Esophagus muscularis mucosa (tissue), 4 donors: ENCODE data around the gene ASB5. TPM values are rescaled to one million over a fixed set of nuclear protein-coding genes. Genes with fewer than 3 reads are reported as not detected.
A peak's percentile ranks its signal among the peaks of the same experiment; 100 is the strongest.

ENCODE experiments used
- DNase-seq: peaks from one replicate; pipeline ENCODE4 v3.0.0-alpha.2; 2017; ENCODE audit errors: extremely low spot score
- H3K27ac ChIP-seq, 4 donors: fragments of 200-600 bp; sonication (generic); replicated peaks in 1 of 4; 1 replicate in 3 of 4; 2 replicates in 1 of 4; pipeline ENCODE4 v1.5.1; 2016 to 2019; ENCODE audit warnings: mild to moderate bottlenecking in 1 of 4
- H3K27me3 ChIP-seq, 4 donors: fragments of 200-600 bp; sonication (generic); one replicate each; pipeline versions ENCODE4 v1.5.1 to v1.6.0; 2016 to 2019
- H3K36me3 ChIP-seq, 4 donors: fragments of 200-600 bp; sonication (generic); one replicate each; pipeline ENCODE4 v1.5.1; 2016 to 2019
- H3K4me1 ChIP-seq, 4 donors: fragments of 200-600 bp; sonication (generic); one replicate each; pipeline ENCODE4 v1.5.1; 2016 to 2019
- H3K4me3 ChIP-seq, 4 donors: fragments of 200-600 bp; sonication (generic); 1 replicate in 2 of 4; 2 replicates in 2 of 4; pipeline ENCODE4 v1.5.1; 2016 to 2019; ENCODE audit warnings: mild to moderate bottlenecking in 4 of 4, moderate library complexity in 1 of 4
- H3K9me3 ChIP-seq, 4 donors: fragments of 200-600 bp; sonication (generic); 1 replicate in 3 of 4; 2 replicates in 1 of 4; pipeline ENCODE4 v1.5.1; 2016 to 2019
- CTCF ChIP-seq, 3 experiments: fragments of 200-600 bp in 2 of 3; fragments of 450-650 bp in 1 of 3; sonication (generic) in 2 of 3; IDR thresholded peaks; one replicate each; pipeline ENCODE4 v1.5.1; 2017 to 2019; ENCODE audit warnings: antibody characterized with exemption in 3 of 3, mild to moderate bottlenecking in 2 of 3, moderate library complexity in 1 of 3
- EP300 ChIP-seq: sonication (generic); formaldehyde crosslinking; IDR thresholded peaks from one replicate; pipeline ENCODE4 v1.6.1; 2017; ENCODE audit warnings: antibody characterized with exemption
- POLR2A ChIP-seq: fragments of 450-650 bp; IDR thresholded peaks from one replicate; pipeline ENCODE4 v1.6.1; 2017; ENCODE audit warnings: antibody characterized with exemption, moderate library complexity, mild to moderate bottlenecking, low read depth
- POLR2AphosphoS5 ChIP-seq, 2 donors: sonication (generic); formaldehyde crosslinking; IDR thresholded peaks; one replicate each; pipeline ENCODE4 v1.6.1; 2017; ENCODE audit warnings: antibody characterized with exemption in 2 of 2
- WGBS: methylation state at CpG from one replicate; pipeline ENCODE4 v1.1.5; 2018; 5-methylcytosine and 5-hydroxymethylcytosine counted together
- intact Hi-C: fragments of 100-400 bp; cut with DNase I; formaldehyde crosslinking; loops from one replicate; pipeline ENCODE4 v1.15.1; 2023
- total RNA-seq, 4 donors: library from RNA; depleted of rRNA; stranded (reverse); fragments of >200 nt; gene quantifications; one replicate each; pipeline versions ENCODE4 v1.1.0 to v1.2.1, GENCODE V29; 2016

The ASB5 gene
- total RNA-seq, 4 donors from 2014 or later = 13.1 to 37.8 (median 27.0) TPM

- TF ChIP-seq POLR2A = no peak
- no peak for TF ChIP-seq CTCF (IDR thresholded peaks at IDR 0.05)
- TF ChIP-seq EP300 = no peak
- no peak for TF ChIP-seq POLR2AphosphoS5 (IDR thresholded peaks at IDR 0.05)
- Histone ChIP-seq H3K36me3 (no peaks in the 10 kb centered on the region), H3K4me3 (no peak overlapping the region), H3K27me3 (no peaks in the 10 kb centered on the region), H3K9me3 (no peaks in the 10 kb centered on the region), H3K4me1 (peaks cover 0 to 39% (median 17%) of the 10 kb centered on the region in 4 donors), H3K27ac (peak overlapping the region in 2 of 4 donors; percentile 7 to 24)
- no peak for DNase-seq
- intact Hi-C loops = no loop called here
Observed at GRCh38 chr4:176262243-176262642, 6.8 kb downstream of the ASB5 start.

- TF ChIP-seq POLR2AphosphoS5 (IDR thresholded peaks at IDR 0.05) = no peak
Observed at GRCh38 chr4:176261481-176261880, 7.5 kb downstream of the ASB5 start.

GRCh38 chr4:176261018-176261417 is 8.0 kb downstream of the ASB5 start:
- Histone ChIP-seq H3K4me1 (peaks cover 0 to 51% (median 23%) of the 10 kb centered on the region in 4 donors), H3K27me3 (no peaks in the 10 kb centered on the region), H3K36me3 (no peaks in the 10 kb centered on the region), H3K4me3 (no peak overlapping the region), H3K9me3 (no peaks in the 10 kb centered on the region), H3K27ac (peak overlapping the region; percentile 24 to 55 (median 40))
- 88% methylated on average over 3 of the region's 3 CpGs for WGBS
- TF ChIP-seq CTCF (IDR thresholded peaks at IDR 0.05) = no peak
- no peak for TF ChIP-seq POLR2A
- TF ChIP-seq POLR2AphosphoS5 (IDR thresholded peaks at IDR 0.05) = no peak
- no peak for TF ChIP-seq EP300
- DNase-seq = no peak
- intact Hi-C loops = no loop called here

More at GRCh38 chr4:176261481-176261880, 7.5 kb downstream of the ASB5 start:
- DNase-seq = no peak
- H3K27ac ChIP-seq = peak overlapping the region; percentile 24 to 55 (median 40)
- WGBS = 59% methylated on average over 3 of the region's 3 CpGs
- intact Hi-C loops = no loop called here
- no peaks in the 10 kb centered on the region for H3K9me3 ChIP-seq
- H3K27me3 ChIP-seq = no peaks in the 10 kb centered on the region
- no peaks in the 10 kb centered on the region for H3K36me3 ChIP-seq
- peaks cover 0 to 47% (median 22%) of the 10 kb centered on the region in 4 donors for H3K4me1 ChIP-seq
- no peak overlapping the region for H3K4me3 ChIP-seq

- Histone ChIP-seq H3K4me3 (no peak overlapping the region), H3K27ac (peak overlapping the region; percentile 24 to 55 (median 45)), H3K9me3 (no peaks in the 10 kb centered on the region), H3K27me3 (no peaks in the 10 kb centered on the region), H3K36me3 (no peaks in the 10 kb centered on the region), H3K4me1 (peaks cover 0 to 51% (median 23%) of the 10 kb centered on the region in 4 donors)
- intact Hi-C loops = no loop called here
- 71% methylated on average over 5 of the region's 5 CpGs for WGBS
- TF ChIP-seq CTCF (IDR thresholded peaks at IDR 0.05) (no peak), POLR2A (no peak), POLR2AphosphoS5 (IDR thresholded peaks at IDR 0.05) (no peak), EP300 (no peak)
- DNase-seq = no peak
Observed at GRCh38 chr4:176259330-176260090, 9.5 kb downstream of the ASB5 start.

GRCh38 chr4:176258135-176258534 is 10.9 kb downstream of the ASB5 start:
- Histone ChIP-seq H3K9me3 (peaks cover 0 to 4% (median 0%) of the 10 kb centered on the region in 4 donors), H3K27ac (peak overlapping the region in 2 of 4 donors; percentile 24 to 39), H3K36me3 (no peaks in the 10 kb centered on the region), H3K4me3 (no peak overlapping the region), H3K4me1 (peaks cover 0 to 51% (median 23%) of the 10 kb centered on the region in 4 donors), H3K27me3 (no peaks in the 10 kb centered on the region)
- intact Hi-C loops = no loop called here
- no peak for DNase-seq
- WGBS = 93% methylated on average over 3 of the region's 3 CpGs
- TF ChIP-seq CTCF (IDR thresholded peaks at IDR 0.05) = no peak
- no peak for TF ChIP-seq EP300
